ENCODE measurements around the gene SLC15A5.
A peak's percentile ranks its signal among the peaks of the same experiment; 100 is the strongest.

Gene SLC15A5

DNA sequence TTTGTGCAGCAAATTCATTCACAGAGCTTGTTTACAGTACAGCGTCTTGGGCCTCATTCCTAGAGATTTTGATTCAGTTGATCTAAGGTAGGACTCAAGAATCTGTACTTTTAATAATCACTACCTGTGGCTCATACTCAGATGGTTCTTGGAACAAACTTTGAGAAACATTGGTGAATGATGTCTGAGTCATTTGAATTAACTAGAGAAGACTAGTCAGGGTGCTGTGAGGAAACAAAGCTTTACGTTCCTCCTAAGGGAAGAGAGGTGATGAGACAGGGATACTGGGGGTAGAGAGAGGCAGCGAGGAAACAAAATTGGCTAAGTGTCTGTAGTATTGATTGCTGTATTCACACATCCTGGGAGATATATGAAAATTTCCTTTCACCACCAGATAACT is 109.4 kb downstream of the SLC15A5 start:
- DNase-seq, result no peak

DNA sequence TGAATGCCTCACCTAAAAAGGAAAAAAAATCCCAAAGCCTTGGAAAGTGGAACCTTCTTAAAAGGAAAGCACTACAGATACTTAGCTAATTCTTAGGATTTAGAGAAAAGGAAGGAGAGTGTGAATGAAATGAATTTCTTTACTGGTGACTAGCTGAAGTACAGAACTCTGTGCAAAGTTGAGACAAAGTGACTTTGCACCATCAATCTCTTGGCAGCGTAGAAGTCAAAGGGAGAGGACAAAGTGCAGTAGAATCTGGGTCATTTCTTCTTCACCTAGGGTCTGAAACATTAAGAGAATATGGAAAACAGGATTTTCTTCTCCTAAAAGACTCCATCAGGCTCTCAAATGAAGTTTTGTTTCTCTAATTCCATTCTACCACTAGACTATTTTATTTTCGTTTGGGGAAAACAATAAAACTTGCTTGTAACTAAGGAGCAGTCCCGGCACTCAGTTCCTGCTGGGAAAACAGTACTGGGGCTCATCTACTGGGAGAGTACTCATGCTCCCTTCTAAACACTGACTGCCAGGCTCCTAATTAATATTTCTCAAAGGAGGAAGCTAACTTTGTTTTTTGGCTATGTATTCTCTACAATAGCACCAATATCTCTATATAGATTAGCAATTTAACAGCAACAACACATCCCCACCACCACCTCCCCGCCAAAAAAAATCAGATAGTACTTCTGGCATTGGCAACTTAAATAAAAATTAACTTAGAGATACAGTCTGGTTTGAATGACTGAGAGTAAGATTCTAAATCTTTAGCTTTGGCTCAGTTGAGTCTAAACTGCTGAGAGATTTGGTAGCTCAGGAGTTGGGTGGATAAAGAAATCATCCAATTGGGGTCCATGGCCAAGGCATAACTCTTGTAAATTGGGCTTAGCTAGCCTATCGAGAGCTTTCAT is 110.7 kb downstream of the SLC15A5 start:
- DNase-seq, result peak in 1 of 3 experiments; percentile 22

DNA sequence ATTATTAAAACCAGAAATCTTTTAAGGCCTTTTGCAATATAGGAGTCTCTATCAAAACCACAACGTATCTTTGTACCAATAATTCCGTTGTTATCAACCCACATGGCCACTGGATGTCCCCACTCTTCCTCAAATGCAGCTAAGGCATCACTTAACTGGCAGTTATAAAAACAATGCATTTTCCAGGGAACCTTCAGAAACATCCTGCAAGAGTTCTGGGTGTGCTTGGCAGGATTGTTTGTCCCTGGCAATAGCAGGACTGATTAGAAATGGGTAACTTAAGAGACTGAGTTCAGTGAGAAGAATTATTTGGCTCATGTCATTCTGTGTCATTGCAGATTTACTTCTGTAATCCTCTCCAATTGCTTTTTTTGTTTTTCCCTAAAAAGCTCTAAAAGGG is 112.0 kb downstream of the SLC15A5 start:
- DNase-seq, result peak; percentile 37 to 94 (median 72)

DNA sequence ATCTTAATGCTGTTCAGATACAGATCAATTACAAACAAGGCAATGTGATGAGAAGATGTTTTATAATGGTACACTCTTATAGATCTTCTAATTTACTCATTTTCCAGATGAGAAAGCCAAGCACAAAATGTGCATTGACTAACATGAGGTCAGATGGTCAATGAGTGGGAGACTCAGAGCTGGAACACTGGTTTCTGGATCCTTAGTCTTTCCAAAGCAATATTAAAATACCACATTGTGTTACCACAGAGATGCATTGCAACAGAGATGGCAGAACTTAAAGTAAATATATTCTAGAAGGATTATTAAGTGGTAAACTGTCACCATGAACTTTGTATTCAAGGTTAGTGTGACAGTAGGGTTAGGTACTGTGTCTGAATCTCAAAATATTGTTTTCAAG is 113.6 kb downstream of the SLC15A5 start:
- peak in 1 of 3 experiments; percentile 54 for DNase-seq

DNA sequence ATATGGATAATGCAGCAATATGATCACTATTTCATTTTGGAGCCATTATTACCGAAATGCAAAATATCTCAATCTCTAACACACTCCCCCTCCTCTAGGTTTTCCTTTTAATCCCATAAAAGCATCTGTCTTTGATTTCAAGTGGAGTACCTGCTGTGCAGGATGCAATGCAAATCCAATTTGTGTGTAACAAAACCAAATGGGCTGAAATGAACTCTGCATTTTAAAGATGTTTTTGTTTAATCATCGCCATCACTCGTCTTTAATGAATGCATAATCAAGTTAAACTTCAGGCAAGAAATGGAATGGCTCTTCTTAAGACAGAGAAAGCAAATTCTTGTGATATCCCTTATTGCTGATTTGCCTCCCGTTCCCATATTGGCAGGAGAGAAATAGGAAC is 114.3 kb downstream of the SLC15A5 start:
- peak; percentile 34 to 93 (median 64) for DNase-seq

DNA sequence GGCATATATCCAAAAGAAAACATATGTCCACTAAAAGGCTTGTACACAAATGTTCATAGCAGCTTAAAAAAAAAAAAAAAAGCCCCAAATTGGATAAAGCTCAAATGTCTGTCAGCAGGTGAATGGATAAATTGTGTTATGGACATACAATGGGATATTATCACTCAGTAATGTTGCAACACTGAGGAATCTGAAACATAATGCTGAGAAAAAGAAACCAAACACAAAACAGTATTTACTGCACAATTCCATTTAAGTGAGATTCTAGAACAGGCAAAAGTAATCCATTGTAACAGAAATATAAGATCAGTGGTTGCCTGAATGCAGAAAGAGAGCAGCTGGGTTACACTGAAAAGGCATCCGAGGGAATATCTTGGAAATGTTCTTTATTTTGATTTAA is 117.9 kb downstream of the SLC15A5 start:
- DNase-seq, result no peak

DNA sequence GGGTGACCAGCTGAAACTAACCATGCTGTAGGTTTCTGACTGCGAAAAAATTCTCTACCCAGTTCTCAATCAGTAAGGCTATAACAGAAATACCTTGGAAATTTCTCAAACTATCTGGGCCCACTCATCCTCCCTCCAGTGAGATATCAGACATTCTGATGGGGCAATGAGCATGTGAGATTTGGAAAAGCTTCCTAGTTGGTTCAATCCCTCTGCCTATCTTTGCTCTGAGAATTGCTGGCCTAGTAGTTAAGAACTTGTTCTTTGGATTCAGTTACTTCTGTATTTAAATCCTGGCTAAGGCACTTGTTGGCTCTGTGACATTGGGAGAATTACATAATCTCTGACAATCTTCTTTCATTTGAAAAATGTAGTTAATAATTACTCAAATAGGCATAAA is 119.4 kb downstream of the SLC15A5 start:
- DNase-seq, result no peak

DNA sequence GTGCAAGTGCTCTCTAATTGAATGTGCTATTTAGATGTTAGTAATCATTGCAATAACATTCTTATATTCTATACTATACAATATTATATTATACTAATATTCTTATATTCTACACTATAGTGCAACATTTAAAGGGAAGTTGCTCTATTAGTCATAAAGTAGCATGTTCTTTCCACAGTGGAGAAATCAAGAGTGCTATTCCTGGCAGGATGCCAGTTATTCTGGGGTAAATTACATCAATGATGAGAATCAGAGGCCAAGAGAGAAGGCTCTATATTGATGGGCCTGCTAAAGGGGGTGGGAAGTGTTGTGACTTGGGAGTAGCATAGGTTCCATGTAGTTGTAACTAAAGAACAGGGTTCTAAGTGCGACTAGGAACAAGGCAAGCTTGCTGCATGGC is 121.5 kb downstream of the SLC15A5 start:
- no peak for DNase-seq

DNA sequence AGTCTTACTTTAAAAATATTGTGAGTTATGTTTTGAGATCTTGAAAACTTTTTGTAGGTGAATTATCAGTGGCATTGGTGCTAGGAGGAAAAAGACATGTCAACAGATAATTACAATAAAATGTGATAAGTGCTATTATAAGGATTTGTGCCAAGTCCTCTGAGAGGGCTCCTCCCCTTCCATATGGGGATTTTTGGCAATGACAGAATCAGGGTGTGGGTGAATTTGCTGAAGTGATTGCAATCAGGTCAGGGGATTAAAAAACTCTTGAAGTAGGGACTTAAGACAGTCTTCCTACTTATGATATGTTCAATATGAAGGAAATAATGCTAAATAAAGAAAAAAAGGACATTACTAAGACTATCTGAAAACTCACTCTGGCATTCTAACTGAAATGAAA is 122.5 kb downstream of the SLC15A5 start:
- DNase-seq, result peak in 1 of 3 experiments; percentile 12

DNA sequence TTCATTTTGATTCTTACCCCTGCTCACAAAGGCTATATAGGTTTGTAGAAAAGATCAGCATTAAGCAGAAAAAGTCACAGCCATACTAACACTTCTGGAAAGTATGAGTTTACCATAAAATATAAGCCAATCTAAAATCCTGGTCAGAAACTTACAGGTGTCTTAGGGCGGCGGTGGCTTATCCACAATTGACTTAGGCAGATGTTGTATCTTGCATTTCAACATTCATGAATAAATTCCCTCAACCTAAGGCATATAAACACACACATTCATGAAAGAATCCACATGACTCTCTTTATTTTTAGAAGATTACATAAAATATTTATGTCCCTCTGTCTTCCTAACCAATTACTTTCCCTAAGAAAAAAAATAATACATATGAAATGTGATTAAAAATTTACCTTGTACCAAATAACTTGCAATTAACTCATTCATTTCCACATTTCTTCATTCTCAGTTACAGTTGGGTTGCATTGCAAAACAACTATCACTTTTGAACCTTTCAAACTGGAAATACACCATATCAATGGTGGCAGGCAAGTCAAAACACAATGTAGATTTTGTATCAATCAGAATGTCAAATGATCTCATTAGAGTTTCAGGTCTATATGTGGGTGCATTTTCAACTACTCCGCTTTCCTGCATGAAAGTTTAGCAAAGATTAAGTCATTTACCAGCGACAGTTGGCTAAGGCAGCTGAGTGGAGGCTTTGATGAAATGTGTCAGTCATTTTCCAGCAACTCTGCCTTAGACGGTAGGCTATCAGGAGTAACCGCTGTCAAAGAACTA is 124.4 kb downstream of the SLC15A5 start:
- DNase-seq, result no peak

DNA sequence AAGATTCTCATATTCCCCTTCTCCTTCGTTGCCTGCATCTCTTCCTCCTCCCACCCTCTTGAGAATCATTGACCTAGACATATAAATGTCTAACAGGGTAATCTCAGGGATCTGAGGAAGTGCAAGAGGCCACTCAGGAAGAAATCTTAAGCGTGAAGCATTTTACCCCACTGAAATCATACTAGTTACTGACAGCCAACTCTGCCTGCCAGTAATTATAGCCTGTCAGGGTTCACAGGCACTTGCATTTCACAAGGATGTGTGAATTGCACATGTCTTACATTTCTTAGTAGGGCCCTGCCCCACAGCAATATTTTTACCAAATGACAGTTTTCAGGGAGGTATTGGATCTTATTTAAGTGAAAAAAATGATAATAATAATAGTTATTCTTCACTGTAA is 127.2 kb downstream of the SLC15A5 start:
- peak in 1 of 3 experiments; percentile 68 for DNase-seq

DNA sequence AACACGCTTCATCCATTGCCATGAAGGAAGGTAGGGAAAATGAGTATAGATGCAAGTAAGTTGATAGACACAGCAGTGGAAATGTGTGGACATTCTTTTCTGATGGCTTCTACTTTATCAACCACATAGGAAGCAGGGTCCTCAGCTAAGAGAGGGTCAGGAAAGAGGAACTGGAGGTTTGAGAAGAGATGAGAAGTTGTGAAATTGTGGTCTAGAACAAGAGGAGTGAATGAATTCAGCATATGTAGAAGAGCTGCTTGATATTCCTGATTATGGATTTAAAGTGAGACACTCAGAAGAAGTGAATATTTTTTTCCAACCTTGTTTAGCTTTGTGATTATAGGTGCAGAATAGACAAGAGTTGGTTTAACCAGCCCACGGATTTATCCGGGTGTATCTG is 128.5 kb downstream of the SLC15A5 start:
- no peak for DNase-seq

Measured in NCI-H1417 (cell line).